Activated CD4-positive, alpha-beta T cell treated with anti-CD3 and anti-CD28 coated beads, Interleukin-2, amount 50 U/mL, for 4 hours (primary cell): ENCODE results near the gene IGF2BP1.
"Not testable (repeated sequence)": the region's sequence is repeated elsewhere in the genome, so short reads cannot be mapped to it uniquely, and the experiment has no call there.

Experiments
- DNase-seq, 2 experiments: peaks; one replicate each; pipeline ENCODE4 v3.0.0-alpha.2; 2020

The IGF2BP1 gene

DNA sequence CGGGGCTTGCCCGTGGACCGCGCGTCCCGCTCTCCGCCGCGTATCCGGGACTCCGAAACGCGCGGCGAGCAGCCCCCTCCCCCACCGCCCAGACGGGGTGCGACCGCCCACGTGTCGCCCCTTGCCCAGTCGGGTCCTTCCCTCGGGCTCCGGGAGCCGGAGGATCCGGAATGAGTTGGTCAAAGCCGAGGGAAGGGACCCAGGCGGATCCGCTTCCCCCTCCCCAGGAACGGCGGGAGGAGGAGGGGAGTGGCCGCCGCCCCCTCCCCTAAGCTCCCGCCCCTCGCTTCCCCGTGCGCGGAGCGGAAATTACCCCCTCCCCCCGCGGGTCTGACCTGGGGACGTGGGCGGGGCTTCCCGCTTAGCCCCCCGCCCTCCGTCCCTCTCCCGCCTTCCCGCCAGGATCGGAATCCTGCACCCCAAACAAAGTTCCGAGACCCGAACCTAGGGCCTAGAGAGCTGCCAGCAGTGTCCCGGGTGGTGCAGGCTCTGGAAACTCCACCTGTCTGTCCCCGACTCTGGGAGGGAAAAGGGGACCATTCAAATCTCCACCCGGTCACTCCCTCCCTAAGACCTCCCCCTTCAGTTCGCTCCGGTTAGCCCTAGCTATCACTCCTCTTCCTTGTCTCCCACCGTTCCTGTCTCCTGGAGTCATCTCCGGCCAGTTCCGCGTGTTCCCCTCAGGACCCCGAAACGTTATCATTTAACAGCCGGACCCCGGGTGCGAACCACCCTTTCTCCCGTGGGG is 1.0 kb upstream of the IGF2BP1 start:
- DNase-seq, result no peak

DNA sequence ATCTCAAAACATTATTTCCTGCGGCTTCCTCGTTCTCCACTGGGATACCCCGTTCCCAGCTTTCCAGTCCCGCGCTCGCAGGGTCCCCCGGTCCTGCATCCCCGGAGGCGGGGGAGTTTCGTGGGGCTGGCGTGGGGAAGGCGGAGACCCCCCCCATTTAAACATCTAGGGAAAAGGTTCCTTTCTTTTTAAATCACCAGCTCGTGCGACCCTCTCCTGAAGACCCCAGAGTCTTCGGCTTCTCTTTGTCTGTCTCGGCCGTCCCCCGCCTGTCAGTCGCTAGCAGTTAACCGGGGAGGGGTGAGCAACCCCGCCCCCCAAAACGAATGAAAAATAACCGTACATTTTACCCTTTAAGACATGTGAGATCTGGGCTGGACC is 473 bp upstream of the IGF2BP1 start:
- no peak for DNase-seq

GRCh38 chr17:48997827-48998586 is 822 bp downstream of the IGF2BP1 start:
- DNase-seq, result no peak

GRCh38 chr17:48998587-48999440 is 1.6 kb downstream of the IGF2BP1 start:
- no peak for DNase-seq

DNA sequence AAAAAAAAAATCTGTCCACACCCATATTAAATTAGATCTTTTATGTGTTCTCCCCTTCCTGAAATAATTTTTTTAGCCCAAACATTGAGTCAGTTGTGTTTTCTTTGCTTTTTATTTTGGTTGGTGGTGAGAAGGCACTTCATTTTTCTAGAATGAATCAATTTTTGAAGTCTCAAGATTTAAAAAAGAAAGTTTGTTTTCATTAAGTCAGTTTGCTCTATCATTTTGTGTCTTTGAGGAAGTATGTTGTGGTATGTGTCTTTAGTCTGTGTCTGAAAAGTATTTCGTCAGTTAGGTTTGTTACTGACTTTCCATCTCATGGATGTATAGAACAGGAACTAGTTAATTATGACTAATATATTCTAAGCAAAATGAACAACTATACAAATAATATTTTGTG is 3.8 kb downstream of the IGF2BP1 start:
- DNase-seq, result no peak

GRCh38 chr17:49001671-49002070 is 4.5 kb downstream of the IGF2BP1 start:
- DNase-seq, result no peak

- DNase-seq, result no peak
These were observed 5.1 kb downstream of the IGF2BP1 start for GRCh38 chr17:49002331-49002730.

DNA sequence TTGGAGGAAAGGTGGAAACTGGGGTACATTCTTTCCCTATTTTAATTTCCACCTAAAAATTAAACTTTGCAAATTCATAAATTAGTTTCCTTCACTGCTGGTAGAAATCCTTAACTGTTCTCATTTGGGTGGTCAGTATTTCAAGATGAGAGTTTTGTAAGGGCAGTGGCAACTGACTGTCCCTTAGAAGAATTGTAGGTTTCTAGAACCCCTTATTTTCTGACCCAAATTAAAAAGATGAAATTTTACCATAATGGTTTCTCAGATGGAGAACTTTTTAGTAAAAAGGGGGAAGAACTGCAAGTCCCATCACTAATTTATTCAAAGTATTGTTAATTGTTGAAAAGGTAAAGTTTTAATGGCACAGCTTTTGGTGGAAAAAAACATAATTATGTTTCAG is 5.6 kb downstream of the IGF2BP1 start:
- DNase-seq, result no peak

- DNase-seq, result no peak
These were observed 6.6 kb downstream of the IGF2BP1 start for GRCh38 chr17:49003557-49004511.

GRCh38 chr17:49005140-49005539 is 8.0 kb downstream of the IGF2BP1 start:
- no peak for DNase-seq

DNA sequence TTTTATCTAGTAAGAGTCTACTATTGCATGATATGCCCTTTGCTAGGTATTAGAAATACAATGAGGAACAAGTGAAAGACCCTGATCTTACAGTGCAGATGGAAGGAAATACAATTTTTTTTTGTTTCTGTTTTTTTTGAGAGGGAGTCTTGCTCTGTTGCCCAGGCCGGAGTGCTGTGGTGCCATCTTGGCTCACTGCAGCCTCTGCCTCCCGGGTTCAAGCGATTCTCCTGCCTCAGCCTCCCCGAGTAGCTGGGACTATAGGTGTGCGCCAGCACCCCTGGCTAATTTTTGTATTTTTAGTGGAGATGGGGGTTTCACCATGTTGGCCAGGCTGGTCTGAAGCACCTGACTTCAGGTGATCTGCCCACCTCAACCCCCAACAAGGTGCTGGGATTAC is 11.7 kb downstream of the IGF2BP1 start:
- not testable (repeated sequence) for DNase-seq

DNA sequence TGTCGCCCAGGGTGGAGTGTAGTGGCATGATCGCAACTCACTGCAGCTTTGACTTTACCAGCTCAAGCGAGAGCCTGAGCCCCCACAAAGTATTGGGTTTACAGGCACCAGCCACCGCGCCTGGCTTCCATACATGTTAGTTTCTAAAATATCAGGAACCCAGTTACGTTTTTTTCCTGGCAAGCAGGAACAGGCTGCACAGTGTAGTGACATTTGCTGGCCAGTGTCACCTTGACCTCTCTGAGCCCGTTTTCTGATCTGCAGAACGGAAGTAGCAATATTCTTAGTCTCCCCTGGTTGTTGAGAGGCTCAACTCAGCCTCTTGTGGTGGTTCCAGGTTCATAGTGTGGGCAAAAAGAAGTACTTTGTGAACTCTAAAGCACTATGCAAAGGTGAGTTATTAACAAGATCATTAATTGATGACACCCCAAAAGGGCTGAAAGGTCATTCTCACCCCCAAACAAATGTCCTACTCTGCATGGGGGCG is 15.6 kb downstream of the IGF2BP1 start:
- no peak for DNase-seq

GRCh38 chr17:49013311-49014213 is 16.4 kb downstream of the IGF2BP1 start:
- no peak for DNase-seq

- DNase-seq, result no peak
These were observed 18.2 kb downstream of the IGF2BP1 start for GRCh38 chr17:49015179-49015923.

GRCh38 chr17:49015924-49016774 is 19.0 kb downstream of the IGF2BP1 start:
- DNase-seq, result no peak

DNA sequence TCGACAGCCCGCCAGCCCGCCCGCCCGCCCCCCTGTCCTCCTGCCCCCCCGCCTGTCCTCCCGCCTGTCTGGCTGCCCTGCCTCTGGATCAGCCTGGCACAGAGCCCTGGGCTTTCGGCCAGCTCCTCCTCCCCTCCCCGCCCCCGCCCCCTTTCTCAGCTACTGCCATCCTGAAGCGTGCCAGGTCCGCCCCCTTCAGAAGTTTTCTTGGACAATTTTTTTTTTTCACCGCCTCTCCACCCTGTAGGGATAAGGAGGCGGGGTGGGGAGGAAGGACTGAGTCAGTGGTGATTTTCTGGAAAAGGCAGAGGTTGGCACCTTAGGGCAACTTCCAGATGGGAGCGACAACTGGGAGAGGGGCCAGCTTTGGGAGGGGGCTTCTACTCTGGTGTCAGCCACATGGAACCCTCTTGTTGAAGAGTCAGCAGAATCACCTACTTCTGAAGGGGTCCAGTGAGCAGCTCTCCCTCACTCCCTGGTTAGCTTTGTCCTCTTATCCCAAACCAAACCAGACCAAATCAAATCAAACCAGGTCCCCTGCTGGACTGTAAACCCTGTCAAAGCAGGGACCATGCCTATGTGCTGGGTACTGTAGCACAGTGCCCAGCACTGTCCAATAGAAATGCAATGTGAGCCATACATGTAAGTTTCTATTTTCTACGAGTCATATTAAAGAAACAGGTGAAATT is 19.7 kb downstream of the IGF2BP1 start:
- DNase-seq, result no peak

GRCh38 chr17:49018116-49018612 is 21.0 kb downstream of the IGF2BP1 start:
- DNase-seq, result no peak

GRCh38 chr17:49018748-49019147 is 21.6 kb downstream of the IGF2BP1 start:
- no peak for DNase-seq
